HCT116 (cell line): Measurements from ENCODE around the gene FOXO3. TPM values are rescaled to one million over a fixed set of nuclear protein-coding genes. Genes with fewer than 3 reads are reported as not detected.

ENCODE experiments used
- ATAC-seq: fragments of 200-7000 bp; cut with Tn5 transposase; 2 replicates; pipeline ENCODE4 v1.9.1; 2020; ENCODE audit warnings: mild to moderate bottlenecking, moderate library complexity
- BruUV-seq: library from RNA; stranded (reverse); fragments of 400-500 nt; replicated peaks from 2 replicates; lab custom pipeline; 2021; lab: Mats Ljungman, UMichigan
- CTCF ChIA-PET: fragments of 300-600 bp; sonication (Branson Sonifier 250); formaldehyde crosslinking; loops from one replicate; lab custom pipeline; 2021; ENCODE audit warnings: antibody characterized with exemption; lab: Charles Lee
- POLR2A ChIA-PET: fragments of 300-600, 350-600 bp; sonication (Branson Sonifier 250); formaldehyde crosslinking; loops from one replicate; lab custom pipeline; 2021; ENCODE audit warnings: antibody characterized with exemption; lab: Charles Lee
- RAD21 ChIA-PET, 2 experiments: fragments of 300-600 bp; sonication (Branson Sonifier 250); formaldehyde crosslinking; loops; one replicate each; lab custom pipeline; 2023; ENCODE audit warnings: low total read pairs in 2 of 2; ENCODE audit not compliant: uncharacterized antibody in 2 of 2, unreplicated experiment in 2 of 2, low non-redundant PET in 1 of 2; lab: Charles Lee
- DNase-seq: peaks from one replicate; pipeline ENCODE4 v3.0.0-alpha.2; 2010; ENCODE audit warnings: low read depth, low spot score
- H2AFZ ChIP-seq: fragments of 200-600 bp; shearing (Covaris generic), sonication (generic); 2 replicates; pipeline ENCODE4 v1.6.1; 2017; ENCODE audit warnings: low read depth, mixed run types, mixed read lengths, antibody characterized with exemption, low read length; ENCODE audit not compliant: poor library complexity, severe bottlenecking
- H3K27ac ChIP-seq: 2 replicates; pipeline ENCODE4 v1.5.1; 2012; ENCODE audit warnings: low read depth, low read length
- H3K27me3 ChIP-seq: fragments of 200-600 bp; sonication (generic); 2 replicates; pipeline ENCODE4 v1.6.1; 2016; ENCODE audit warnings: mixed run types, low read length, mixed read lengths; ENCODE audit not compliant: insufficient read depth
- H3K36me3 ChIP-seq, 2 experiments: fragments of 200-500 bp in 1 of 2; fragments of 200-600 bp in 1 of 2; sonication (Bioruptor generic) in 1 of 2; sonication (generic) in 1 of 2; 2 replicates each; pipeline versions ENCODE4 v1.5.1 to v1.6.1; 2014 to 2016; ENCODE audit warnings: low read length in 2 of 2, inconsistent platforms in 1 of 2, mixed read lengths in 1 of 2, mixed run types in 1 of 2; ENCODE audit not compliant: insufficient read depth in 2 of 2, control insufficient read depth in 1 of 2
- H3K4me1 ChIP-seq, 2 experiments: fragments of 200-600 bp in 1 of 2; sonication (generic) in 1 of 2; 2 replicates each; pipeline versions ENCODE4 v1.5.1 to v1.6.1; 2012 to 2017; ENCODE audit warnings: low read length in 2 of 2, inconsistent platforms in 1 of 2, mild to moderate bottlenecking in 1 of 2, mixed read lengths in 1 of 2, mixed run types in 1 of 2, moderate library complexity in 1 of 2; ENCODE audit not compliant: insufficient read depth in 2 of 2, control insufficient read depth in 1 of 2
- H3K4me2 ChIP-seq: fragments of 200-600 bp; sonication (generic); 2 replicates; pipeline ENCODE4 v1.6.1; 2017; ENCODE audit warnings: mixed run types, low read length, mixed read lengths
- H3K4me3 ChIP-seq, 2 experiments: fragments of 200-600 bp in 1 of 2; sonication (generic) in 1 of 2; replicated peaks in 1 of 2; 2 replicates each; pipeline ENCODE4 v1.5.1; 2011 to 2016; ENCODE audit warnings: low read length in 2 of 2, control low read depth in 1 of 2, low read depth in 1 of 2, mild to moderate bottlenecking in 1 of 2, mixed read lengths in 1 of 2, mixed run types in 1 of 2
- H3K79me2 ChIP-seq: fragments of 200-600 bp; sonication (generic); 2 replicates; pipeline ENCODE4 v1.6.1; 2017; ENCODE audit warnings: mild to moderate bottlenecking, mixed run types, low read length, moderate library complexity, mixed read lengths; ENCODE audit not compliant: insufficient read depth
- H3K9ac ChIP-seq: fragments of 200-600 bp; sonication (generic); 2 replicates; pipeline ENCODE4 v1.6.1; 2016; ENCODE audit warnings: low read length, mixed read lengths
- H3K9me2 ChIP-seq: fragments of 200-600 bp; sonication (generic), shearing (Covaris generic); 2 replicates; pipeline ENCODE4 v1.6.1; 2017; ENCODE audit warnings: mixed run types, mild to moderate bottlenecking, moderate library complexity; ENCODE audit not compliant: insufficient read depth
- H3K9me3 ChIP-seq, 2 experiments: fragments of 200-500 bp in 1 of 2; fragments of 200-600 bp in 1 of 2; sonication (Bioruptor generic) in 1 of 2; sonication (generic) in 1 of 2; 2 replicates each; pipeline ENCODE4 v1.6.1; 2014 to 2017; ENCODE audit warnings: low read length in 2 of 2, mixed read lengths in 2 of 2, inconsistent platforms in 1 of 2, low read depth in 1 of 2, mild to moderate bottlenecking in 1 of 2, mixed run types in 1 of 2, moderate library complexity in 1 of 2; ENCODE audit not compliant: control insufficient read depth in 1 of 2, insufficient read depth in 1 of 2
- H4K20me1 ChIP-seq: fragments of 200-600 bp; sonication (generic), shearing (Covaris generic); 2 replicates; pipeline ENCODE4 v1.6.1; 2017; ENCODE audit warnings: mixed run types, mild to moderate bottlenecking, moderate library complexity; ENCODE audit not compliant: insufficient read depth
- EGR1 ChIP-seq: IDR thresholded peaks from 2 replicates; pipeline ENCODE4 v1.6.1; 2012; ENCODE audit warnings: low read depth
- EZH2phosphoT487 ChIP-seq: fragments of 200-600 bp; IDR thresholded peaks from 2 replicates; pipeline ENCODE4 v1.6.1; 2018; ENCODE audit warnings: antibody characterized with exemption, borderline replicate concordance
- FOSL1 ChIP-seq: IDR thresholded peaks from 2 replicates; pipeline ENCODE4 v1.6.1; 2012; ENCODE audit warnings: low read depth
- JUND ChIP-seq: IDR thresholded peaks from 2 replicates; pipeline ENCODE4 v1.6.1; 2012
- POLR2A ChIP-seq: IDR thresholded peaks from 2 replicates; pipeline ENCODE4 v1.7.0; 2011; ENCODE audit warnings: borderline replicate concordance; ENCODE audit not compliant: insufficient read depth, insufficient read length; ENCODE audit errors: extremely low read depth
- RAD21 ChIP-seq: IDR thresholded peaks from 2 replicates; pipeline ENCODE4 v1.6.1; 2012; ENCODE audit warnings: low read depth, mild to moderate bottlenecking
- SIN3A ChIP-seq: IDR thresholded peaks from 2 replicates; pipeline ENCODE4 v1.6.1; 2012; ENCODE audit warnings: low read depth
- SP1 ChIP-seq: IDR thresholded peaks from 2 replicates; pipeline ENCODE4 v1.6.1; 2012; ENCODE audit warnings: low read depth
- intact Hi-C: fragments of 100-400 bp; cut with micrococcal nuclease; formaldehyde crosslinking; loops from 2 replicates; pipeline ENCODE4 v1.10.0; 2022
- total RNA-seq: library from RNA; stranded (reverse); gene quantifications from one replicate; pipeline ENCODE4 v1.2.1, GENCODE V29; 2021; ENCODE audit not compliant: unreplicated experiment
- TF ChIP-seq, protein P1 (sequence below): IDR thresholded peaks from 2 replicates; pipeline ENCODE4 v1.6.1; 2012; ENCODE audit warnings: low read depth
- TF ChIP-seq, protein P2 (sequence below): IDR thresholded peaks from 2 replicates; pipeline ENCODE4 v1.6.1; 2011; ENCODE audit warnings: mild to moderate bottlenecking, low read length, moderate library complexity; ENCODE audit not compliant: insufficient replicate concordance; ENCODE audit errors: extremely low read depth
- TF ChIP-seq, protein P3 (sequence below): IDR thresholded peaks from 2 replicates; pipeline ENCODE4 v1.6.1; 2012
- TF ChIP-seq, protein P4 (sequence below), 3 experiments: fragments of 200-600 bp in 1 of 3; sonication (generic) in 1 of 3; IDR thresholded peaks in 2 of 3; conservative IDR thresholded peaks in 1 of 3; 2 replicates each; pipeline ENCODE4 v1.5.1; 2012 to 2017; ENCODE audit warnings: low read depth in 2 of 3, low read length in 2 of 3, antibody characterized with exemption in 1 of 3, borderline replicate concordance in 1 of 3, control low read depth in 1 of 3, mild to moderate bottlenecking in 1 of 3, mixed read lengths in 1 of 3, mixed run types in 1 of 3, moderate library complexity in 1 of 3; ENCODE audit not compliant: insufficient read depth in 1 of 3

FOXO3 gene
- total RNA-seq, 1 experiment from 2014 or later: 40.0 TPM

DNA sequence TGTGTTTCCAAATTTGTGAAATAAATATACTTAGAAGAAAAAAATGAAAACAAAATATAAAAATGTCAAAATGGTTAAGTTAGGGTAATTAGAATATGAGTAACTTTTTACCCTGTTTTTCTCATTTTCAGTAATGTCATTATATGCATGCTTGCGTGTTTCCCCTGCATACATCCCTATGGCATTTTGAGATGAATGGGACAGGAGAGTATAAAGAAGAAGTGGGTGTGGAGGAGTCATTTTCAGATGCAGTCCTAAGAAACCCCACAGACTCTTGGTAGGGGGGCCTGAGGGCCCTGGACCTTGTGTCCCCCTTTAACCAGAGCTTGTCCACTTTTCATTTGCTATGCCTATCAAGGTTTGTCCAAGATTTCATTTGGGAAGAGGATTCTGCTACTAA, 77.2 kb downstream of the FOXO3 start:
- BruUV-seq: no TSS peak
- Histone ChIP-seq H3K4me3 (no peak overlapping the region), H3K9me2 (no peaks in the 10 kb centered on the region), H3K4me2 (no peak overlapping the region), H3K27me3 (no peaks in the 10 kb centered on the region), H4K20me1 (peaks cover 2% of the 10 kb centered on the region; the same call in 1 of the 2 replicates), H3K9ac (no peak overlapping the region), H3K36me3 (no peaks in the 10 kb centered on the region), H3K79me2 (peaks cover 83% of the 10 kb centered on the region), H3K4me1 (no peaks in the 10 kb centered on the region), H3K9me3 (no peaks in the 10 kb centered on the region), H2AFZ (no peak overlapping the region), H3K27ac (no peak overlapping the region)
- ChIA-PET RAD21 (no interaction called here), POLR2A (no interaction called here), CTCF (no interaction called here)
- intact Hi-C loops: no loop called here
- no peak for DNase-seq
- no peak for TF ChIP-seq JUND
- TF ChIP-seq FOSL1: no peak
- TF ChIP-seq, protein P1, sequence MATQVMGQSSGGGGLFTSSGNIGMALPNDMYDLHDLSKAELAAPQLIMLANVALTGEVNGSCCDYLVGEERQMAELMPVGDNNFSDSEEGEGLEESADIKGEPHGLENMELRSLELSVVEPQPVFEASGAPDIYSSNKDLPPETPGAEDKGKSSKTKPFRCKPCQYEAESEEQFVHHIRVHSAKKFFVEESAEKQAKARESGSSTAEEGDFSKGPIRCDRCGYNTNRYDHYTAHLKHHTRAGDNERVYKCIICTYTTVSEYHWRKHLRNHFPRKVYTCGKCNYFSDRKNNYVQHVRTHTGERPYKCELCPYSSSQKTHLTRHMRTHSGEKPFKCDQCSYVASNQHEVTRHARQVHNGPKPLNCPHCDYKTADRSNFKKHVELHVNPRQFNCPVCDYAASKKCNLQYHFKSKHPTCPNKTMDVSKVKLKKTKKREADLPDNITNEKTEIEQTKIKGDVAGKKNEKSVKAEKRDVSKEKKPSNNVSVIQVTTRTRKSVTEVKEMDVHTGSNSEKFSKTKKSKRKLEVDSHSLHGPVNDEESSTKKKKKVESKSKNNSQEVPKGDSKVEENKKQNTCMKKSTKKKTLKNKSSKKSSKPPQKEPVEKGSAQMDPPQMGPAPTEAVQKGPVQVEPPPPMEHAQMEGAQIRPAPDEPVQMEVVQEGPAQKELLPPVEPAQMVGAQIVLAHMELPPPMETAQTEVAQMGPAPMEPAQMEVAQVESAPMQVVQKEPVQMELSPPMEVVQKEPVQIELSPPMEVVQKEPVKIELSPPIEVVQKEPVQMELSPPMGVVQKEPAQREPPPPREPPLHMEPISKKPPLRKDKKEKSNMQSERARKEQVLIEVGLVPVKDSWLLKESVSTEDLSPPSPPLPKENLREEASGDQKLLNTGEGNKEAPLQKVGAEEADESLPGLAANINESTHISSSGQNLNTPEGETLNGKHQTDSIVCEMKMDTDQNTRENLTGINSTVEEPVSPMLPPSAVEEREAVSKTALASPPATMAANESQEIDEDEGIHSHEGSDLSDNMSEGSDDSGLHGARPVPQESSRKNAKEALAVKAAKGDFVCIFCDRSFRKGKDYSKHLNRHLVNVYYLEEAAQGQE: no peak
- no peak for TF ChIP-seq SIN3A
- TF ChIP-seq RAD21: no peak
- TF ChIP-seq, protein P2, sequence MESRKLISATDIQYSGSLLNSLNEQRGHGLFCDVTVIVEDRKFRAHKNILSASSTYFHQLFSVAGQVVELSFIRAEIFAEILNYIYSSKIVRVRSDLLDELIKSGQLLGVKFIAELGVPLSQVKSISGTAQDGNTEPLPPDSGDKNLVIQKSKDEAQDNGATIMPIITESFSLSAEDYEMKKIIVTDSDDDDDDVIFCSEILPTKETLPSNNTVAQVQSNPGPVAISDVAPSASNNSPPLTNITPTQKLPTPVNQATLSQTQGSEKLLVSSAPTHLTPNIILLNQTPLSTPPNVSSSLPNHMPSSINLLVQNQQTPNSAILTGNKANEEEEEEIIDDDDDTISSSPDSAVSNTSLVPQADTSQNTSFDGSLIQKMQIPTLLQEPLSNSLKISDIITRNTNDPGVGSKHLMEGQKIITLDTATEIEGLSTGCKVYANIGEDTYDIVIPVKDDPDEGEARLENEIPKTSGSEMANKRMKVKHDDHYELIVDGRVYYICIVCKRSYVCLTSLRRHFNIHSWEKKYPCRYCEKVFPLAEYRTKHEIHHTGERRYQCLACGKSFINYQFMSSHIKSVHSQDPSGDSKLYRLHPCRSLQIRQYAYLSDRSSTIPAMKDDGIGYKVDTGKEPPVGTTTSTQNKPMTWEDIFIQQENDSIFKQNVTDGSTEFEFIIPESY: no peak
- TF ChIP-seq EGR1: no peak
- TF ChIP-seq SP1: no peak
- TF ChIP-seq POLR2A: no peak
- TF ChIP-seq EZH2phosphoT487: no peak
- TF ChIP-seq, protein P3, sequence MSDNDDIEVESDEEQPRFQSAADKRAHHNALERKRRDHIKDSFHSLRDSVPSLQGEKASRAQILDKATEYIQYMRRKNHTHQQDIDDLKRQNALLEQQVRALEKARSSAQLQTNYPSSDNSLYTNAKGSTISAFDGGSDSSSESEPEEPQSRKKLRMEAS: no peak
- TF ChIP-seq, protein P4, sequence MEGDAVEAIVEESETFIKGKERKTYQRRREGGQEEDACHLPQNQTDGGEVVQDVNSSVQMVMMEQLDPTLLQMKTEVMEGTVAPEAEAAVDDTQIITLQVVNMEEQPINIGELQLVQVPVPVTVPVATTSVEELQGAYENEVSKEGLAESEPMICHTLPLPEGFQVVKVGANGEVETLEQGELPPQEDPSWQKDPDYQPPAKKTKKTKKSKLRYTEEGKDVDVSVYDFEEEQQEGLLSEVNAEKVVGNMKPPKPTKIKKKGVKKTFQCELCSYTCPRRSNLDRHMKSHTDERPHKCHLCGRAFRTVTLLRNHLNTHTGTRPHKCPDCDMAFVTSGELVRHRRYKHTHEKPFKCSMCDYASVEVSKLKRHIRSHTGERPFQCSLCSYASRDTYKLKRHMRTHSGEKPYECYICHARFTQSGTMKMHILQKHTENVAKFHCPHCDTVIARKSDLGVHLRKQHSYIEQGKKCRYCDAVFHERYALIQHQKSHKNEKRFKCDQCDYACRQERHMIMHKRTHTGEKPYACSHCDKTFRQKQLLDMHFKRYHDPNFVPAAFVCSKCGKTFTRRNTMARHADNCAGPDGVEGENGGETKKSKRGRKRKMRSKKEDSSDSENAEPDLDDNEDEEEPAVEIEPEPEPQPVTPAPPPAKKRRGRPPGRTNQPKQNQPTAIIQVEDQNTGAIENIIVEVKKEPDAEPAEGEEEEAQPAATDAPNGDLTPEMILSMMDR (IDR thresholded peaks at IDR 0.05 in 2 of 3, conservative IDR thresholded peaks at IDR 0.05 in 1 of 3; ENCODE audit: borderline replicate concordance in 1 of 3, insufficient read depth in 1 of 3, low read depth in 2 of 3, low read length in 2 of 3): no peak
- no peak for ATAC-seq
